Spleen (tissue), 11 donors: ENCODE data around the gene SLC39A13. TPM values are rescaled to one million over a fixed set of nuclear protein-coding genes. Genes with fewer than 3 reads are reported as not detected.
A peak's percentile ranks its signal among the peaks of the same experiment; 100 is the strongest.

Source experiments
- DNase-seq: peaks from one replicate; pipeline ENCODE4 v3.0.0-alpha.2; 2020
- H3K27ac ChIP-seq, 8 donors: fragments of 200-600 bp; sonication (generic) in 7 of 8; 1 replicate in 4 of 8; 2 replicates in 4 of 8; pipeline versions ENCODE4 v1.5.0 to v1.8.0; 2016 to 2021; ENCODE audit warnings: inconsistent platforms in 4 of 8, mild to moderate bottlenecking in 4 of 8, moderate library complexity in 1 of 8
- H3K27me3 ChIP-seq, 7 donors: fragments of 200-600 bp; sonication (generic) in 6 of 7; replicated peaks in 1 of 7; 1 replicate in 4 of 7; 2 replicates in 3 of 7; pipeline versions ENCODE4 v1.5.0 to v1.8.0; 2016 to 2021; ENCODE audit warnings: inconsistent platforms in 3 of 7, mild to moderate bottlenecking in 1 of 7
- H3K36me3 ChIP-seq, 6 donors: fragments of 200-600 bp; sonication (generic) in 5 of 6; 1 replicate in 4 of 6; 2 replicates in 2 of 6; pipeline versions ENCODE4 v1.5.0 to v1.8.0; 2016 to 2021; ENCODE audit warnings: inconsistent platforms in 2 of 6
- H3K4me1 ChIP-seq, 6 donors: fragments of 200-600 bp; sonication (generic) in 5 of 6; 1 replicate in 3 of 6; 2 replicates in 3 of 6; pipeline versions ENCODE4 v1.5.0 to v1.8.0; 2016 to 2021; ENCODE audit warnings: inconsistent platforms in 3 of 6
- H3K4me3 ChIP-seq, 8 donors: fragments of 200-600 bp; sonication (generic) in 7 of 8; 1 replicate in 4 of 8; 2 replicates in 4 of 8; pipeline versions ENCODE4 v1.5.0 to v1.8.0; 2016 to 2021; ENCODE audit warnings: inconsistent platforms in 4 of 8, mild to moderate bottlenecking in 4 of 8, moderate library complexity in 2 of 8
- H3K9me3 ChIP-seq, 8 donors: fragments of 200-600 bp; sonication (generic) in 7 of 8; 1 replicate in 4 of 8; 2 replicates in 4 of 8; pipeline versions ENCODE4 v1.5.0 to v1.8.0; 2016 to 2021; ENCODE audit warnings: inconsistent platforms in 4 of 8
- CTCF ChIP-seq, 11 experiments: fragments of 200-600 bp in 7 of 11; fragments of 450-650 bp in 4 of 11; sonication (generic) in 4 of 11; IDR thresholded peaks in 8 of 11; conservative IDR thresholded peaks in 3 of 11; 1 replicate in 7 of 11; 2 replicates in 4 of 11; pipeline versions ENCODE4 v1.4.0 to v1.8.0; 2016 to 2021; ENCODE audit warnings: antibody characterized with exemption in 11 of 11, inconsistent platforms in 4 of 11, mild to moderate bottlenecking in 1 of 11
- POLR2A ChIP-seq, 3 donors: fragments of 450-650 bp; IDR thresholded peaks; one replicate each; pipeline ENCODE4 v1.5.1; 2017; ENCODE audit warnings: antibody characterized with exemption in 3 of 3, mild to moderate bottlenecking in 1 of 3
- POLR2AphosphoS5 ChIP-seq, 3 donors: sonication (generic); formaldehyde crosslinking; IDR thresholded peaks; one replicate each; pipeline ENCODE4 v1.5.1; 2017; ENCODE audit warnings: antibody characterized with exemption in 3 of 3
- whole genome bisulfite sequencing, 5 donors: extraction: QIAGEN DNeasy Blood & Tissue Kit in 3 of 5; methylation state at CpG; one replicate each; pipeline versions ENCODE4 v1.1.5 to v1.1.7; 2013 to 2018; 5-methylcytosine and 5-hydroxymethylcytosine counted together
- intact Hi-C: fragments of 100-400 bp; cut with DNase I; formaldehyde crosslinking; loops from one replicate; pipeline ENCODE4 v1.15.0; 2023; ENCODE audit warnings: low total_unique reads
- microRNA-seq, 3 donors: library from miRNA; unstranded; fragments of <30 nt; microRNA quantifications; one replicate each; pipeline versions ENCODE4 to v1.1.0, GENCODE V29; 2019 to 2020
- polyA plus RNA-seq, 3 donors: library from polyadenylated mRNA; stranded (reverse); fragments of 200-250 nt; gene quantifications; one replicate each; pipeline ENCODE4 v1.2.1, GENCODE V29; 2013
- small RNA-seq, 4 donors: library from RNA; depleted of rRNA; stranded (forward); fragments of <200 nt; gene quantifications; one replicate each; pipeline ENCODE3, GENCODE V24; 2016
- total RNA-seq, 7 donors: library from RNA; depleted of rRNA in 3 of 7; stranded (reverse); fragments of >200 nt in 3 of 7; fragmentation: NEBNext Ultra II Directional in 4 of 7; extraction: Animal tissue kit (Norgen Biotek cat#: 25700) in 4 of 7; gene quantifications; one replicate each; pipeline versions ENCODE4 v1.1.0 to v1.2.1, GENCODE V29; 2016 to 2021
- donor health status: healthy with polysubstance abuse.
- donor health status: DM: no; HTN: no; CAD: no; lungs with moderate emphysema.
- donor health status: DM: no; HTN: no; CAD: no.
- donor health status: Bipolar disorder and iron deficiency.
- donor health status: healthy.
- donor health status: DM: no; HTN: no; CAD: no.
- donor health status: DM: yes; HTN: yes; CAD: no.

Gene SLC39A13
- total and polyA plus RNA-seq, 10 donors, result 21.7 to 48.4 (median 40.4) TPM

GRCh38 chr11:47464483-47464882 is 56.1 kb downstream of the SLC39A13 start:
- Histone ChIP-seq H3K9me3 (no peaks in the 10 kb centered on the region), H3K4me1 (peaks cover 0 to 27% (median 16%) of the 10 kb centered on the region in 6 donors), H3K36me3 (peaks cover 0 to 99% (median 27%) of the 10 kb centered on the region in 6 donors), H3K4me3 (no peak overlapping the region), H3K27me3 (no peaks in the 10 kb centered on the region), H3K27ac (no peak overlapping the region)
- TF ChIP-seq POLR2AphosphoS5 (IDR thresholded peaks at IDR 0.05) (no peak), POLR2A (IDR thresholded peaks at IDR 0.05) (no peak), CTCF (IDR thresholded peaks at IDR 0.05 in 8 of 11, conservative IDR thresholded peaks at IDR 0.05 in 3 of 11) (no peak)
- 91 to 97% (median 95%) methylated on average over 5 of the region's 5 CpGs for WGBS, 5 donors
- peak; percentile 36 for DNase-seq
- intact Hi-C loops, result no loop called here

Small RNA genes lying within 50 kb of the gene (microRNA-seq; reads per million reads assigned to microRNA genes)
- 0 reads per million in 3 donors for gene MIR4487

Small RNA genes lying within 50 kb of the gene (small RNA-seq; reads per million reads assigned to genes)
- 0 reads per million in 4 donors for gene MIR4487

Other genes with a start within 250 kb of the SLC39A13 start
- 100 to 1,000 TPM in 4 of 7 donors, 10 to 100 TPM in 3; 83.3 to 216 (median 109) TPM for gene ARFGAP2, start 231.7 kb upstream of the SLC39A13 start, total RNA-seq
- gene ARFGAP2, start 231.7 kb upstream of the SLC39A13 start, polyA plus RNA-seq, result 10 to 100 TPM; 46.7 to 79.9 (median 56.1) TPM
- 10 to 100 TPM in 1 of 7 donors, 1 to 10 TPM in 6; 2.4 to 13.0 (median 4.4) TPM for gene PACSIN3, start 222.2 kb upstream of the SLC39A13 start, total RNA-seq
- gene PACSIN3, start 222.2 kb upstream of the SLC39A13 start, polyA plus RNA-seq, result 1 to 10 TPM; 1.2 to 3.5 (median 1.4) TPM
- gene DDB2, start 193.6 kb upstream of the SLC39A13 start, total RNA-seq, result 10 to 100 TPM; 29.5 to 66.3 (median 42.5) TPM
- gene DDB2, start 193.6 kb upstream of the SLC39A13 start, polyA plus RNA-seq, result 100 to 1,000 TPM in 1 of 3 donors, 10 to 100 TPM in 2; 49.4 to 173 (median 72.7) TPM
- gene ACP2, start 159.8 kb upstream of the SLC39A13 start, total RNA-seq, result 100 to 1,000 TPM in 2 of 7 donors, 10 to 100 TPM in 5; 43.9 to 113 (median 59.8) TPM
- 10 to 100 TPM; 18.9 to 34.4 (median 19.9) TPM for gene ACP2, start 159.8 kb upstream of the SLC39A13 start, polyA plus RNA-seq
- 100 to 1,000 TPM in 5 of 7 donors, 10 to 100 TPM in 2; 59.1 to 129 (median 119) TPM for gene NR1H3, start 150.6 kb upstream of the SLC39A13 start, total RNA-seq
- gene NR1H3, start 150.6 kb upstream of the SLC39A13 start, polyA plus RNA-seq, result 100 to 1,000 TPM; 136 to 227 (median 219) TPM
- gene MADD, start 138.5 kb upstream of the SLC39A13 start, total RNA-seq, result 10 to 100 TPM; 53.6 to 82.4 (median 70.1) TPM
- gene MADD, start 138.5 kb upstream of the SLC39A13 start, polyA plus RNA-seq, result 10 to 100 TPM; 15.7 to 35.0 (median 26.1) TPM
- gene MYBPC3, start 55.9 kb upstream of the SLC39A13 start, total RNA-seq, result 1 to 10 TPM in 5 of 7 donors, under 1 TPM in 2; 0.91 to 4.7 (median 1.5) TPM
- 1 to 10 TPM in 2 of 3 donors, under 1 TPM in 1; 0.49 to 2.2 (median 1.4) TPM for gene MYBPC3, start 55.9 kb upstream of the SLC39A13 start, polyA plus RNA-seq
- gene SPI1, start 30.0 kb upstream of the SLC39A13 start, total RNA-seq, result 100 to 1,000 TPM in 6 of 7 donors, 10 to 100 TPM in 1; 95.7 to 366 (median 198) TPM
- gene SPI1, start 30.0 kb upstream of the SLC39A13 start, polyA plus RNA-seq, result 100 to 1,000 TPM in 1 of 3 donors, 10 to 100 TPM in 2; 84.2 to 128 (median 91.8) TPM
- gene PSMC3, start 17.8 kb downstream of the SLC39A13 start, total RNA-seq, result 10 to 100 TPM; 59.7 to 80.8 (median 66.4) TPM
- gene PSMC3, start 17.8 kb downstream of the SLC39A13 start, polyA plus RNA-seq, result 100 to 1,000 TPM in 1 of 3 donors, 10 to 100 TPM in 2; 64.3 to 105 (median 90.0) TPM
- 1 to 10 TPM in 3 of 7 donors, under 1 TPM in 2, not detected in 2; 0.42 to 1.6 (median 1.2) TPM for gene RAPSN, start 40.5 kb downstream of the SLC39A13 start, total RNA-seq
- 1 to 10 TPM in 1 of 3 donors, under 1 TPM in 2; 0.53 to 1.5 (median 0.74) TPM for gene RAPSN, start 40.5 kb downstream of the SLC39A13 start, polyA plus RNA-seq
- gene CELF1, start 144.5 kb downstream of the SLC39A13 start, total RNA-seq, result 100 to 1,000 TPM; 107 to 171 (median 122) TPM
- gene CELF1, start 144.5 kb downstream of the SLC39A13 start, polyA plus RNA-seq, result 10 to 100 TPM; 18.5 to 39.2 (median 30.9) TPM
- 100 to 1,000 TPM in 1 of 7 donors, 10 to 100 TPM in 6; 26.1 to 101 (median 30.6) TPM for gene PTPMT1, start 157.0 kb downstream of the SLC39A13 start, total RNA-seq
- gene PTPMT1, start 157.0 kb downstream of the SLC39A13 start, polyA plus RNA-seq, result 10 to 100 TPM; 40.9 to 55.2 (median 47.4) TPM
- gene KBTBD4, start 170.4 kb downstream of the SLC39A13 start, total RNA-seq, result 10 to 100 TPM; 14.3 to 22.4 (median 19.4) TPM
- gene KBTBD4, start 170.4 kb downstream of the SLC39A13 start, polyA plus RNA-seq, result 10 to 100 TPM in 1 of 3 donors, 1 to 10 TPM in 2; 8.7 to 13.3 (median 9.7) TPM
- gene NDUFS3, start 170.5 kb downstream of the SLC39A13 start, total RNA-seq, result 10 to 100 TPM; 53.1 to 76.7 (median 68.5) TPM
- gene NDUFS3, start 170.5 kb downstream of the SLC39A13 start, polyA plus RNA-seq, result 100 to 1,000 TPM; 122 to 141 (median 137) TPM
- not detected for gene FAM180B, start 178.1 kb downstream of the SLC39A13 start, total RNA-seq
- gene FAM180B, start 178.1 kb downstream of the SLC39A13 start, polyA plus RNA-seq, result under 1 TPM in 2 of 3 donors, not detected in 1; 0.07 to 0.22 TPM
- gene C1QTNF4, start 185.8 kb downstream of the SLC39A13 start, total RNA-seq, result 1 to 10 TPM in 2 of 7 donors, under 1 TPM in 5; 0.41 to 2.5 (median 0.93) TPM
- gene C1QTNF4, start 185.8 kb downstream of the SLC39A13 start, polyA plus RNA-seq, result 1 to 10 TPM; 1.6 to 1.9 (median 1.8) TPM
- 10 to 100 TPM; 22.0 to 47.1 (median 35.0) TPM for gene MTCH2, start 234.0 kb downstream of the SLC39A13 start, total RNA-seq
- 10 to 100 TPM; 21.5 to 39.3 (median 38.0) TPM for gene MTCH2, start 234.0 kb downstream of the SLC39A13 start, polyA plus RNA-seq